Kidney epithelial cell (primary cell): ENCODE measurements around the gene GRIK1. TPM values are rescaled to one million over a fixed set of nuclear protein-coding genes. Genes with fewer than 3 reads are reported as not detected.

Source experiments
- DNase-seq: peaks from one replicate; pipeline ENCODE4 v3.0.0-alpha.2; 2010; ENCODE audit warnings: low read depth
- H3K27me3 ChIP-seq: 2 replicates; pipeline ENCODE4 v1.6.0; 2011; ENCODE audit warnings: low read length; ENCODE audit not compliant: control insufficient read depth, insufficient read depth
- H3K36me3 ChIP-seq: 2 replicates; pipeline ENCODE4 v1.5.1; 2011; ENCODE audit warnings: low read length; ENCODE audit not compliant: control insufficient read depth, insufficient read depth
- H3K4me3 ChIP-seq: 2 replicates; pipeline ENCODE4 v1.5.1; 2011; ENCODE audit warnings: low read depth, mild to moderate bottlenecking, control low read depth, low read length
- total RNA-seq: library from RNA; depleted of rRNA; stranded (reverse); fragments of >200 nt; gene quantifications from 2 replicates; pipeline ENCODE4 v1.2.3, GENCODE V29; 2015
- TF ChIP-seq, protein P1 (sequence below): IDR thresholded peaks from 2 replicates; pipeline ENCODE4 v1.5.1; 2011; ENCODE audit warnings: mild to moderate bottlenecking, moderate library complexity, low read length, control low read depth, inconsistent platforms; ENCODE audit not compliant: insufficient read depth, poor library complexity, severe bottlenecking

The GRIK1 gene
- total RNA-seq, 1 donor from 2014 or later: not detected

DNA sequence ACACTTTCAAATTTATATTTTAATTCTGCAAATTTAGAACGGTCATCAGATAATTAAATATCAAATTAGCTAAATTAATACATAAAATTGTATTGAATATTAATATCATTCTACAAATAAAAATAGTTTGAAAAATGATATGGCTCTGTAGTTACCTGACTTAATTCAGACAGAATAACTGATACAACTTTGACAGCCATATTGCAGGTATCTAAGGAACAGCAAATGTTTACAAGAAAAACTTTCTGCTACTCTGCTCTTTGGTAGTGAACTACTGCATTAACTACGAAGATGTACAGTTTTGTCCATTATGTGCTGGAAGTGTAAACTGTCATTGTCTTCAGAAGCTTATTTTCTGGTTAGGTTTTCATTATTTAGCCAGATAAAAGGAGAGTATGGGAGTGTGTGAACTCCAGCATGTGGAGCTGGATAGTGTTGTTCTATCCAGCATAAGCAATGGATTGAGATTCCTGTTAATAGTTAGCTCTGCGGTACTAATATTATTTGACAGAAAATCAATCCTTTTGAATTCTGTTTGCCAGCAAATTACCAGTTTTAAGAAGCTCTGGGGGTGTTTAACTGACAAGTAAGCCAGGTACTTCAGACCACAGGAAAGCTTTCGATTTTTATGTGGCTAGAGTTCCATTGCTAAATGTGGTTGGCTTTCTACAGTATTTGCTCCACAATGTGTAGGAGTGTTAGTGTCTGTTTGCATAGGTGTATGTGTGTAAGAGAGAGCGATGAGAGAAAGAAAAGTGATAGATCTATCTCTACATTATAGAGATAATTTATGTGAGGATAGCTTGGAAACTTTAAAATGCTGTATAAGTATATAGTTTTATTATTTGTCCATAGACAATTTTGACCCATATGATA, 247.9 kb downstream of the GRIK1 start:
- Histone ChIP-seq H3K36me3 (no peaks in the 10 kb centered on the region), H3K27me3 (no peaks in the 10 kb centered on the region), H3K4me3 (no peak overlapping the region)
- no peak for DNase-seq
- TF ChIP-seq, protein P1, sequence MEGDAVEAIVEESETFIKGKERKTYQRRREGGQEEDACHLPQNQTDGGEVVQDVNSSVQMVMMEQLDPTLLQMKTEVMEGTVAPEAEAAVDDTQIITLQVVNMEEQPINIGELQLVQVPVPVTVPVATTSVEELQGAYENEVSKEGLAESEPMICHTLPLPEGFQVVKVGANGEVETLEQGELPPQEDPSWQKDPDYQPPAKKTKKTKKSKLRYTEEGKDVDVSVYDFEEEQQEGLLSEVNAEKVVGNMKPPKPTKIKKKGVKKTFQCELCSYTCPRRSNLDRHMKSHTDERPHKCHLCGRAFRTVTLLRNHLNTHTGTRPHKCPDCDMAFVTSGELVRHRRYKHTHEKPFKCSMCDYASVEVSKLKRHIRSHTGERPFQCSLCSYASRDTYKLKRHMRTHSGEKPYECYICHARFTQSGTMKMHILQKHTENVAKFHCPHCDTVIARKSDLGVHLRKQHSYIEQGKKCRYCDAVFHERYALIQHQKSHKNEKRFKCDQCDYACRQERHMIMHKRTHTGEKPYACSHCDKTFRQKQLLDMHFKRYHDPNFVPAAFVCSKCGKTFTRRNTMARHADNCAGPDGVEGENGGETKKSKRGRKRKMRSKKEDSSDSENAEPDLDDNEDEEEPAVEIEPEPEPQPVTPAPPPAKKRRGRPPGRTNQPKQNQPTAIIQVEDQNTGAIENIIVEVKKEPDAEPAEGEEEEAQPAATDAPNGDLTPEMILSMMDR: no peak

DNA sequence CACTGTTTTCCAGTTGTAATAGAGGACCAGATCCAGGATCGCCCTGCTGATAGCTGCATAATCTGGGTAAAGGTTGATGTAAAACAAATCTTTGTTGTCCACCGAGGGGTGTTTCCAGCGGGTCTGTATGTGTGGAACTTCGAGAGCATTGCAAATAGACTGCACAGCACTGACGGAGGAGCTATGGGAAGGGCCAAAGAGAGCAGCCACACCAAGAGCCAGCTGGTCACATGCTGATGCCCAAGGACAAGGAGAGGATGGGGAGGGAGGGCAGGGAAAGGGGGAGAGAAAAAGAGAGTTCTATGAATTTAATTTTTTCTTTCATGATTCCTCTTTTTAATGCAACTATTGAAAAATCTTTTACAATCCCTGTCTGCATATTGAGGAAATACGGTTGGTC, 250.0 kb downstream of the GRIK1 start:
- DNase-seq: no peak
- no peaks in the 10 kb centered on the region for H3K27me3 ChIP-seq
- no peak overlapping the region for H3K4me3 ChIP-seq
- TF ChIP-seq, protein P1: no peak
- H3K36me3 ChIP-seq: no peaks in the 10 kb centered on the region

DNA sequence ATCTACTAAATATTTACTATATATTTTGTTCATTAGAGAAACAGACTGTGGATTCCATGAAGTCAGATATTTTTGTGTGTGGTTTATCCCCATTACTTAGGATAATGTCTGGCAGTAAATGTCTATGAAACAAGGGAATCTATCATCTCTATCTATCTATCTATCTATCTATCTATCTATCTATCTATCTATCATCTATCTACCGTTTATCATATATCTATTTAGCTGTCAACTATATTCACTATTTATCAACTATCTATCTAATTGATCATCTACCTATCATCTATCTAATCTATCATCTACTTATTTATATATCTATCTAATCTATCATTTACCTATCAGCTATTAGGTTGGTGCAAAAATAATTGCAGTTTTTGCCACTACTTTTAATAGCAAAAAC, 255.7 kb downstream of the GRIK1 start:
- TF ChIP-seq, protein P1: no peak
- no peaks in the 10 kb centered on the region for H3K27me3 ChIP-seq

DNA sequence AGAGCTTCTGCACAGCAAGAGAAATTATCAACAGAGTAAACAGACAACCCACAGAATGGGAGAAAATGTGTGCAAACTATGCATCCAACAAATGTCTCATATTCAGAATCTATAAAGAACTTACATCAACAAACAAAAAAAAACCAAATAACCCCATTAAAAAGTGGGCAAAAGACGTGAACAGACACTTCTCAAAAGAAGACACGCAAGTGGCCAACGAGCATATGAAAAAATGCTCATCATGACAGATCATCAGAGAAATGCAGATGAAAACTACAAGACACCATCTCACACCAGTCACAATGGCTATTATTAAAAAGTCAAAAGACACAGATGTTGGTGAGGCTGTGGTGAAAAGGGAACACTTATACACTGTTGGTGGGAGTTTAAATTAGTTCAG, 257.0 kb downstream of the GRIK1 start:
- Histone ChIP-seq H3K27me3 (no peaks in the 10 kb centered on the region), H3K4me3 (no peak overlapping the region), H3K36me3 (no peaks in the 10 kb centered on the region)
- TF ChIP-seq, protein P1: no peak
- DNase-seq: no peak

More for the DNA sequence above, 255.7 kb downstream of the GRIK1 start:
- no peak for DNase-seq
- Histone ChIP-seq H3K4me3 (no peak overlapping the region), H3K36me3 (no peaks in the 10 kb centered on the region)

DNA sequence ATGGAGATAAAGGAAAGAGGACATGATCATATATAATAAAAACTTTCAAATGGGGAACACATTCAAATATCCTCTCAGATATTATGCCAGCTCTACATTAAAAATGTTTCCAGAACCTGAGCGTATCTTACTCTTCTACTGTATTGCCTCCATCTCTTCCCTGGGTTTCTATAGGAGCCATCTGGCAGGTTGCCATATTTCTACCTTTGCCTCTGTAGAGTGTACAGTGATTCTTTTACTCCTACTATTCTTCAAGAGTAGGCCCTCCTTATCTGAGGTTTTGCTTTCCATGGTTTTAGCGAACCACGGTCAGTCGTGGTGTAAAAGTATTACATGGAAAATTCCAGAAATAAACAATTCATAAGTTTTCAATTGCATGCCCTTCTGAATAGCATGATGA, 259.5 kb downstream of the GRIK1 start:
- Histone ChIP-seq H3K27me3 (no peaks in the 10 kb centered on the region), H3K36me3 (no peaks in the 10 kb centered on the region), H3K4me3 (no peak overlapping the region)
- DNase-seq: no peak
- TF ChIP-seq, protein P1: no peak

DNA sequence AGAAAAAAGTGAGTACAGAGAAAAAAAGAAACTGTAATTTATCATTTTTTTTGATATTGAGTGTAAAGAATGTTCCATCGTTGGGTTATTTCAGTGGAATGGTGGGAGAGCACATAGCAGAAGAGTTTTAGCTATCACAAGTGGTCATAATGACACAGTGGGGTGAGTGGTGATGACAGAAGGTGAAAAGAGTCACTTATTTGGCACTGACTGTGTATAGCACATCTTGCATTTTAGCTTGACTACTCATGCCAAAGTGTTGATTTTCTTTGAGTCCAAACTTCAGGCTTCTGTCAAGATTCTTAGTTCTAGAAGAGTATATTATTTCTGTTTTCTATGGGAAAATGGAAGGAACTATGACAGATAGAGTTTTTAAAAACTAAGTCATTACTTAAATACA, 261.2 kb downstream of the GRIK1 start:
- no peak for DNase-seq
- TF ChIP-seq, protein P1: no peak
- H3K27me3 ChIP-seq: no peaks in the 10 kb centered on the region
- no peak overlapping the region for H3K4me3 ChIP-seq
- H3K36me3 ChIP-seq: no peaks in the 10 kb centered on the region
